HepG2 (cell line): ENCODE measurements around the gene AGMO. TPM values are rescaled to one million over a fixed set of nuclear protein-coding genes. Genes with fewer than 3 reads are reported as not detected.

Source experiments
- ATAC-seq: fragments of 200-7000 bp; cut with Tn5 transposase; 3 replicates; pipeline ENCODE4 v1.9.1; 2020; ENCODE audit warnings: mild to moderate bottlenecking, moderate library complexity
- BruUV-seq: library from RNA; stranded (reverse); fragments of 400-500 nt; replicated peaks from 2 replicates; lab custom pipeline; 2021; lab: Mats Ljungman, UMichigan
- CTCF ChIA-PET: fragments of 300-600 bp; formaldehyde crosslinking; extraction: SDS; loops from one replicate; lab custom pipeline; 2021; ENCODE audit warnings: low total read pairs, inconsistent platforms, low intra/inter-chr PET ratio; lab: Yijun Ruan, JAX
- POLR2A ChIA-PET: fragments of 350-600 bp; sonication (Branson Sonifier 250); formaldehyde crosslinking; loops from one replicate; lab custom pipeline; 2020; ENCODE audit warnings: antibody characterized with exemption, inconsistent platforms; lab: Yijun Ruan, JAX
- DNase-seq: peaks from one replicate; pipeline ENCODE4 v3.0.0-alpha.2; 2015; ENCODE audit warnings: low spot score
- FAIRE-seq: peaks from 3 replicates; lab custom pipeline; 2011; peaks lifted over from hg19 to GRCh38; lab: Jason Lieb, UNC
- H2AFZ ChIP-seq: one replicate; pipeline ENCODE4 v1.6.1; 2011; ENCODE audit warnings: low read length, inconsistent platforms
- H3K27ac ChIP-seq: fragments of 300-600 bp; 3 replicates; pipeline ENCODE4 v1.8.0; 2011; ENCODE audit warnings: mixed run types, mild to moderate bottlenecking, mixed read lengths, low read length, inconsistent platforms; ENCODE audit not compliant: insufficient read depth; ENCODE audit errors: extremely low read length
- H3K27me3 ChIP-seq, 2 experiments: fragments of 200-600 bp in 1 of 2; 2 replicates in 1 of 2; 3 replicates in 1 of 2; pipeline versions ENCODE4 v1.6.0 to v1.8.0; 2011; ENCODE audit warnings: low read length in 2 of 2, mild to moderate bottlenecking in 2 of 2, moderate library complexity in 2 of 2, inconsistent platforms in 1 of 2; ENCODE audit not compliant: insufficient read depth in 2 of 2, control insufficient read depth in 1 of 2
- H3K36me3 ChIP-seq, 2 experiments: fragments of 200-600 bp in 1 of 2; replicated peaks in 1 of 2; 2 replicates in 1 of 2; 3 replicates in 1 of 2; pipeline versions ENCODE4 v1.5.1 to v1.8.0; 2011; ENCODE audit warnings: low read length in 2 of 2, inconsistent platforms in 1 of 2; ENCODE audit not compliant: insufficient read depth in 2 of 2, control insufficient read depth in 1 of 2
- H3K4me1 ChIP-seq: 2 replicates; pipeline ENCODE4 v1.5.1; 2012; ENCODE audit warnings: low read length, inconsistent platforms; ENCODE audit not compliant: insufficient read depth
- H3K4me2 ChIP-seq: 2 replicates; pipeline ENCODE4 v1.6.0; 2011; ENCODE audit warnings: low read depth, low read length, inconsistent platforms
- H3K4me3 ChIP-seq, 3 experiments: fragments of 200-600 bp in 1 of 3; sonication (generic), shearing (Covaris generic) in 1 of 3; replicated peaks in 1 of 3; 2 replicates each; pipeline ENCODE4 v1.5.1; 2011 to 2016; ENCODE audit warnings: low read length in 3 of 3, inconsistent platforms in 2 of 3, low read depth in 2 of 3, mild to moderate bottlenecking in 2 of 3, control low read depth in 1 of 3, mixed read lengths in 1 of 3; ENCODE audit not compliant: insufficient read depth in 1 of 3
- H3K79me2 ChIP-seq: one replicate; pipeline ENCODE4 v1.6.1; 2011; ENCODE audit warnings: low read length, inconsistent platforms; ENCODE audit not compliant: insufficient read depth
- H3K9ac ChIP-seq: 2 replicates; pipeline ENCODE4 v1.6.0; 2011; ENCODE audit warnings: mild to moderate bottlenecking, low read depth, low read length, inconsistent platforms; ENCODE audit not compliant: insufficient read depth
- H3K9me3 ChIP-seq: 2 replicates; pipeline ENCODE4 v1.5.1; 2012; ENCODE audit warnings: mild to moderate bottlenecking, low read length
- H4K20me1 ChIP-seq: 2 replicates; pipeline ENCODE4 v1.6.0; 2011; ENCODE audit warnings: inconsistent platforms, mild to moderate bottlenecking, low read length, moderate library complexity; ENCODE audit not compliant: insufficient read depth
- CCDC6 ChIP-seq: sonication (generic); formaldehyde crosslinking; IDR thresholded peaks from 2 replicates; pipeline ENCODE4 v1.8.1; 2022; ENCODE audit warnings: mild to moderate bottlenecking, missing genetic modification reagents, moderate library complexity
- DPF2 ChIP-seq: sonication (generic); formaldehyde crosslinking; IDR thresholded peaks from 2 replicates; pipeline ENCODE4 v1.4.0; 2020; ENCODE audit warnings: mild to moderate bottlenecking, low read depth, missing genetic modification reagents, borderline replicate concordance
- RNF2 ChIP-seq: fragments of 450-650 bp; conservative IDR thresholded peaks from 2 replicates; pipeline ENCODE4 v1.6.1; 2016; ENCODE audit warnings: low read depth
- STAG1 ChIP-seq: sonication (generic); formaldehyde crosslinking; IDR thresholded peaks from 2 replicates; pipeline ENCODE4 v1.4.0; 2020; ENCODE audit warnings: missing genetic modification reagents
- WGBS: methylation state at CpG from one replicate; pipeline ENCODE4 v1.1.6; 2017; ENCODE audit warnings: low lambda C conversion rate; 5-methylcytosine and 5-hydroxymethylcytosine counted together
- in situ Hi-C: cut with HindIII; loops from 2 replicates; pipeline ENCODE4 v1.10.0; 2017; ENCODE audit warnings: low pct_unique_long_range_greater_than_20kb; ENCODE audit not compliant: extremely low pct_ligation_motif_present
- intact Hi-C: fragments of 100-400 bp; cut with micrococcal nuclease; formaldehyde crosslinking; loops from one replicate; pipeline ENCODE4 v1.10.0; 2022; ENCODE audit not compliant: unreplicated experiment
- polyA plus RNA-seq, 8 experiments: library from polyadenylated mRNA; depleted of rRNA in 3 of 8; stranded (reverse) in 7 of 8; unstranded in 1 of 8; fragments of >200 nt; fragmentation: Illumina TruSeq in 4 of 8; extraction: Trizol in 4 of 8; gene quantifications; 2 replicates each; pipeline versions ENCODE4 v1.2.1 to v1.2.3, GENCODE V29; 2011 to 2016; ENCODE audit warnings: low read depth in 4 of 8, missing spikeins in 1 of 8, mixed read lengths in 1 of 8; ENCODE audit not compliant: insufficient read depth in 1 of 8
- total RNA-seq, 5 experiments: library from RNA; depleted of rRNA; stranded (reverse); fragments of >200 nt; fragmentation: Illumina TruSeq; extraction: Trizol; gene quantifications; 2 replicates each; pipeline ENCODE4 v1.2.3, GENCODE V29; 2016; ENCODE audit warnings: low read depth in 1 of 5
- TF ChIP-seq, protein P1 (sequence below): sonication (generic); formaldehyde crosslinking; IDR thresholded peaks from 2 replicates; pipeline ENCODE4 v1.4.0; 2020; ENCODE audit warnings: missing genetic modification reagents
- TF ChIP-seq, protein P2 (sequence below): sonication (generic); formaldehyde crosslinking; conservative IDR thresholded peaks from 2 replicates; pipeline ENCODE4 v1.8.0; 2022; ENCODE audit warnings: missing genetic modification reagents
- TF ChIP-seq, protein P3 (sequence below): sonication (generic); formaldehyde crosslinking; IDR thresholded peaks from 2 replicates; pipeline ENCODE4 v1.5.0; 2020; ENCODE audit warnings: missing genetic modification reagents

AGMO gene
- total and polyA plus RNA-seq, 2 of the 13 experiments (the other 11 are each of a cell fraction or from before 2014, with no cell fraction given), result 0.22 to 0.50 TPM

DNA sequence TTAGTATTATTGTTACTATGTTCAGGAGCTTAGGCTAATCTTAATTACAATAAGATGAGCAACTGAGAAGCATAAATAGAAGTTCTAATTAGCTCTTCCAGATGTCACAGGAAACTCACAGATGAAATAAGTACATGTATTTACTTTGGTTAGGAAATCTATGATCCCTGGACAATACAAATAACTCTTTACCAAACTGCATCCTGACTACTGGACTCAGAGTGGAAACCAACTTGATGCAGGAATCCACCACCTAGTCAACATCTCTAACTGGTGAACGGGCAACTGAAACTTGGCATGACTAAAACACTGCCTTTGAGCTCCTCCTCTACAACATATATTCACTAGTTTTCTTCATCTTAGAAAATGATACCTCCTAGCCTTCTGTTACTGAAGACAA is 193.2 kb downstream of the AGMO start:
- WGBS, result 18% methylated on average over 1 of the region's 1 CpG
- H3K27me3 ChIP-seq, result no peaks in the 10 kb centered on the region
- CTCF ChIA-PET, result no interaction called here
- no peak for ATAC-seq
- in situ Hi-C loops, result no loop called here
- no peak overlapping the region for H2AFZ ChIP-seq
- no peak overlapping the region for H3K9ac ChIP-seq
- TF ChIP-seq, protein P1, sequence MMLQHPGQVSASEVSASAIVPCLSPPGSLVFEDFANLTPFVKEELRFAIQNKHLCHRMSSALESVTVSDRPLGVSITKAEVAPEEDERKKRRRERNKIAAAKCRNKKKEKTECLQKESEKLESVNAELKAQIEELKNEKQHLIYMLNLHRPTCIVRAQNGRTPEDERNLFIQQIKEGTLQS, result no peak
- TF ChIP-seq CCDC6 (no peak), RNF2 (no peak), DPF2 (no peak), STAG1 (no peak)
- TF ChIP-seq, protein P2, sequence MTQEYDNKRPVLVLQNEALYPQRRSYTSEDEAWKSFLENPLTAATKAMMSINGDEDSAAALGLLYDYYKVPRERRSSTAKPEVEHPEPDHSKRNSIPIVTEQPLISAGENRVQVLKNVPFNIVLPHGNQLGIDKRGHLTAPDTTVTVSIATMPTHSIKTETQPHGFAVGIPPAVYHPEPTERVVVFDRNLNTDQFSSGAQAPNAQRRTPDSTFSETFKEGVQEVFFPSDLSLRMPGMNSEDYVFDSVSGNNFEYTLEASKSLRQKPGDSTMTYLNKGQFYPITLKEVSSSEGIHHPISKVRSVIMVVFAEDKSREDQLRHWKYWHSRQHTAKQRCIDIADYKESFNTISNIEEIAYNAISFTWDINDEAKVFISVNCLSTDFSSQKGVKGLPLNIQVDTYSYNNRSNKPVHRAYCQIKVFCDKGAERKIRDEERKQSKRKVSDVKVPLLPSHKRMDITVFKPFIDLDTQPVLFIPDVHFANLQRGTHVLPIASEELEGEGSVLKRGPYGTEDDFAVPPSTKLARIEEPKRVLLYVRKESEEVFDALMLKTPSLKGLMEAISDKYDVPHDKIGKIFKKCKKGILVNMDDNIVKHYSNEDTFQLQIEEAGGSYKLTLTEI (CRISPR knock-in tag), result no peak
- TF ChIP-seq, protein P3, sequence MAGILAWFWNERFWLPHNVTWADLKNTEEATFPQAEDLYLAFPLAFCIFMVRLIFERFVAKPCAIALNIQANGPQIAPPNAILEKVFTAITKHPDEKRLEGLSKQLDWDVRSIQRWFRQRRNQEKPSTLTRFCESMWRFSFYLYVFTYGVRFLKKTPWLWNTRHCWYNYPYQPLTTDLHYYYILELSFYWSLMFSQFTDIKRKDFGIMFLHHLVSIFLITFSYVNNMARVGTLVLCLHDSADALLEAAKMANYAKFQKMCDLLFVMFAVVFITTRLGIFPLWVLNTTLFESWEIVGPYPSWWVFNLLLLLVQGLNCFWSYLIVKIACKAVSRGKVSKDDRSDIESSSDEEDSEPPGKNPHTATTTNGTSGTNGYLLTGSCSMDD (CRISPR knock-in tag), result no peak
- H3K36me3 ChIP-seq, result no peaks in the 10 kb centered on the region
- BruUV-seq, result no TSS peak
- no peaks in the 10 kb centered on the region for H3K4me1 ChIP-seq
- no peak for DNase-seq
- H3K4me3 ChIP-seq, result no peak overlapping the region
- no peak for FAIRE-seq
- POLR2A ChIA-PET, result no interaction called here
- peaks cover 59% of the 10 kb centered on the region for H3K9me3 ChIP-seq
- H3K4me2 ChIP-seq, result no peak overlapping the region
- H4K20me1 ChIP-seq, result no peaks in the 10 kb centered on the region
- intact Hi-C loops, result no loop called here
- H3K79me2 ChIP-seq, result no peaks in the 10 kb centered on the region
- H3K27ac ChIP-seq, result no peak overlapping the region
